GM19035 (cell line): ENCODE data around the gene CD180.
"Not testable (repeated sequence)": the region's sequence is repeated elsewhere in the genome, so short reads cannot be mapped to it uniquely, and the experiment has no call there.

Experiments
- ATAC-seq: cut with Tn5 transposase; IDR thresholded peaks from one replicate; pipeline ENCODE4 v1.9.1; 2021; ENCODE audit not compliant: unreplicated experiment

Gene CD180

DNA sequence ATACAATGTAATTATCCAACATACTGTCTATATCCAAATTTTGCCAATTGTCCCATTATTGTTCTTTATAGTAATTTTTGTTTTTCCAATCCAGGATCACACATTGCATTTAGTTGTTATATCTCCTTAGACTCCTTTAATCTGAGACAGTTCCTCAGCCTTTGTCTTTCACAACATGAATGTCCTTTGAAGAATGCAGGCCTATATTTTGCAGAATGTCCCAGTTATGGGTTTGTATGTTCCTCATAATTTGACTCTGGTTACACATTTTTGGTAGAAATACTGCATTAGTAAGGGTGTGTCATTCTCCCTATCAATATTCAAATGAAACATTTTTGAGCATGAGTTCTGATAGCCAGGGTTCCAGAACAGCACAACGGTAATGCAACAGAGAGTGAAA lies 6.7 kb downstream of the CD180 start:
- ATAC-seq: no peak

DNA sequence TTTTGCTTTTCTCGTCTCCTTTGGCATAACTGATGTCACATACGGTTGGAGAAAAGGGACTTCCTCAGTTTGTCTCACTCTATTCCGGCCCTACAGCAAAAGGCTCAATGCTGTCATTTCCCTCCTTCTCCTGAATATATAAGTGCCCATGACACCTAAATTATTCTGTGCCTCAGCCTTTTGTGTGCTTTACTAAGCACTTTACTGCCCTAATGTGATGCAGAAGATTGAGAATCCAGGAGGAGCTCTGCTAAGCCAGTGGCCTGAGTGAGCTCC lies 7.6 kb downstream of the CD180 start:
- no peak for ATAC-seq

DNA sequence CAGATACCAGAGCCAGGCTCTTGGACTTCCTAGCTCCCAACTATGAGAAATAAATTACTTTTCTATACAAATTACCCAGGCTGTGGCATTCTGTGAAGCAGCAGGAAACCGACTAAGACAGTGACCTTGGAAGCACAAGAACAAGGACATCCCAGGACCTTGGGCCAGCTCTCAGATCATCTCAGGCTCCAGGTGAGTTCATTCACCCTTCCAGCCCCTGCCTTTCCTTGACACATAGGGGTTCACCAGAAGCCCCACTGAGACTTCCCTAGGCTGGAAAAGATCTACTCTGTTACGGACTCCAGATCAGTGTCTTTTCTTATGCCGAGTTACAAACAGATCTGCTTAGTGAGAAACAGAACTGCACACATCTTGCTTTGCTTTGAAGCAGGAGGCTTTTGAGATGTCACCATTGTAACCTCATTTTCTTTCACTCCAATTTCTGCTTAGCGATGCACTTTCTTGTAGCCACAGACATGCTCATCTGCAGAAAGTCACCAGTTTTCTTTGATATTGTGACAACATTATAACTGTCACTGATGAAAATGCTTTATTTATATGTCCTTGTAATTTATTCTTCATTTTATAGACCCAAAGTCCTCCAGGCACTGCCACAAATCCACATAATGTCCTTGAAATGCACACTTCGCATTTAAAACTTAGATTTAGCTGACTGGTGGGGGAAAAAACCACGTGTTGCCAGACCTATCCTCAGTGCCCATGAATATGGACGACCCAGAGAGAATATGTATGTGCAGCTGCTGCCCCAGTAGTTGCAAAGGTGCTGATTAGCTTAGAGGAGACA lies 8.1 kb downstream of the CD180 start:
- no peak for ATAC-seq

DNA sequence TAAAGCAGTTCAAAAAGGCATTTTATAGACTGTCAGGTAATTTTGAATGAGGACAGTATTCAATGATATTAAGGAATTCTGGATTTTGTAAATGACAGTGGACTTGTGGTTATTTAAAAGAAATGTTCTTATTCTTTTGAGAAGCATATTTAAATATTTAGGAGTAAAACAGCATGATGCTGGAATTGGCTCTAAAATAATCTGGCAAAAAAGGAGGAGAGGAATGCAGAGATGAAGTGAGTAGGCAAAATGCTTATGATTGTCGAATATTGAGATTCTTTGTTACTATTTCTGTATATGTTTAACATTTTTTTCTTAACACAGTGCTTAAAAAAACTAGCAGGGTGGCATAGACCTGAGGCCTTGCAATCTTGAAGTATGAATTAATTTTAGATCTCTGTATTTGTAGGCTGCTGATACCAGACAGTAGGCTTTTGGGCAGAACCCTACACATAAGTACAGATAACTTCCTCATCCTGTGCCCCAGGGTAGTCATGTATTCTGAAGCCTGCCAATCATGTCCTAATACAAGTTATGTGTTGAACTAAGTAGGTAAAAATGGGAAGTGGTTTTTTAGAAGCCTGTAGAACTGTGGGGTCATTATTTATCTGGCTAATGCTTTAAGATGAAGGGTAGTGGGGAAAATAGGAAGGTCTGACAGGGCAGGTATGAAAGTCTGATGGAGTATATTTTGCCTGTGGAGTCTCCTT lies 9.4 kb downstream of the CD180 start:
- no peak for ATAC-seq

DNA sequence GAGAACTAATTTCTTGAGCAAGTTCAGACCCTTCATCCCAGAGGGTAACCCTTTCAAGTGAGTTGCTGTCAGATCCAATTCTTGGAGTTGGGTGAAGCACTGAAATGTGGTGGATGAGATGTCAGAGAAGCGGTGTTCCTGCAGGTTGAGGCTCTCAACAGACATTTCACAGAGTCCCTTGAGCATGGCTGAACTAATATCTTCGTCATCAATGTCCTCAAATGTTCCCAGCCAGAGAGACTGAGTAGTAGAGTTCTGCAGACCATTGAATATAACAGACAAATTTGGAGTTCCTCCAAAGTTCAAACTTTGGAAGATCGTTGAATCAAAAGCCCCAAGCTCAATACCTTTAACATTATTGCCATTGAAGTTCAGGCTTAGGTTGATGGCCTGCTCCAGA lies 12.7 kb downstream of the CD180 start:
- ATAC-seq: no peak

DNA sequence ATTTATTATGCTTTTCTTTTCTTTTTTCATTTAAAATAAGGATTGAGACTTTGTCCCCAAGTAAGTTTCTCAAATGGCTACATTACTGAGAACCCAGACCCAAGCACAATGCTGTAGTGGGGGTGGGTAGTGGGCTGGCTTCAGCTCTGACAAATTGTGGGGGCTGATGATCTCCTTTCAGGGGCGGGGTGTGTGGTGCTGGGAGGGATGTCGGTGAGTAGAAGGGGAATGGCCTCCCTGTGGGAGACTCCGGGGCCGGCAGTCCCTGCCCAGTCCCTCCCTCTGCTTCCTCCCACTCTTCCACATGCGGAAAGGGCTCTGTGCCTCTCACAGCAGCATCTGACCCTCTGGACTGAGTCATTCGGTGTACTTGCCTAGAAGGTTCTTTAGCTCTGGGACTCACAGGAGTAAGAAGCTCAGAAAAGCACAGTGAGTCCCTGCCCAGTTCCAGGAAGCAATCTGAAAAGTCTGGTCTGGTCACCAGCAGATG lies 14.3 kb downstream of the CD180 start:
- no peak for ATAC-seq

DNA sequence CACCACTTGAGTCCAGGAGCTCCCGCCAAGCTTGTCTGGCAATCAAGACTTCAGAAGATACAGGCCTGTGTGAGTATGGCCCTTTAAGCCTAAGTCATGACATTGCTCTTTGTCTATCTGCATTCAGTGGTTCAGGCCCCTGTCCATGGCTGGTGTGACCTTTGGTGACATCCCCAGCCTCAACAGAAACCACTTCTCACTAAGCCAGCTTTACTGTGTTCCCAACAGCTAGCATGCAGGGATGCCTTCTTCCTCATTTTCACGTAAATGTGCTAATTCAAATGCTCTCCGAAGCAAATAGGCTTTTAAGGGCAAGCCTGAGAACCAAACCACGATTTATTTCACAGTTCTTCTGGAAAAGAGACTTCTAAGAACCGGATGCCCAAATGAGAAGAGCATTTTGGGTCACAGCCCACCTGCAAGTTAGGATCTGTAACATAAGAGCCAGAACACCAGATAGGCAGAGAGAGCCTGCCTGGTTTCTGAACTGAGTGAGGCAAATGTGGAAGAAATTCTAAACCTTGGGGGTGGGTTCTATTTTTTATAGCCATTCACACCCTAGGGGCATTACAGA lies 14.9 kb downstream of the CD180 start:
- ATAC-seq: no peak

DNA sequence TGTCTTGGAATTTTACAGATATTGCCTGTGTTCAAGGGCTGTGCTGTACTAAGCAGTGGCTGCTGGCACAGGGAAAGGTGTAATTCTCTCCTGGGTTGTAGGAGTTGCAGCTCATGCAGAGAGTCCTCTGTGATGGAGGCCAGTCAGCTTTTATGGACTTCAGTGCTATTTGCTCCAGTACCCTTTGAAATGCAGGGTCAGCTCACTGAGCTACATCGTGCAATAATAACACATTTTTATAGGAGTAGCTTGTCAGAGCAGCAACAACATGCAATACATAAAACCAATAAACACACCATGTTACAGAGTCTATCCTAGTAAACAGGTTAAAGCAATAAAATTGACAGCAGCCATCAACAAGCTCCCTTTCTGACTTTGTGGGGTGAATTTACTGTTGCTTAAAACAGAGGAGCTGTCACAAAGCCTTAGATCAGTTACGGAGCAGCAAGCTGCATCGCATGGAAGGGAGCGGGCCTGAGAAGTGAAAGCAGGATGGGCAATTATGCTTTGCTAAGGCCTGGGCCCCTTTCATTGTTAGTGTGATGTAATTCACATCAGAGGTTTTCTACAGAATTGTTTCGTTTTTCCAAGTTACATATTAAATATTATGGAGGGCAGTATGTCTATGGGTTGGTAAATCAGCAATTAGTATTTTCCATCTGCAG lies 16.8 kb downstream of the CD180 start:
- ATAC-seq: no peak

DNA sequence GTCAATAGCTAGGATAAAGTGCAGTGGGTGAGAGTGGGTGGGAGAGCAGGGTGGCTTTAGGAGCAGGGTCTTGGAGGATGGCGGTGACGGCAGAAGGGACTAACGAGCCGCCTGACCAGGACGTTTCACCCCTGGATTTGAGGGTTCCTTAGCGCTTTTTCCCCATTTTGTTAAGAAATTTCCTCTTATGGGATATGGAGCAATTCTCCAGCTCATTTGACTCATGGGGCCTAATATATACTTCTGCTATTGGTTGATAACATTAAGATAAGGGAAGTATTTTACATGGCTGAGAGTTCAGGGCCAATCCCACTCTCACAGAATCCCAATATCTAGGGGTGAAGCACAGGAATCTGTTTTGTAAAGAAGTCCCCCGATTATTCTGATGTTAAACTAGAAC lies 17.6 kb downstream of the CD180 start:
- ATAC-seq: no peak

DNA sequence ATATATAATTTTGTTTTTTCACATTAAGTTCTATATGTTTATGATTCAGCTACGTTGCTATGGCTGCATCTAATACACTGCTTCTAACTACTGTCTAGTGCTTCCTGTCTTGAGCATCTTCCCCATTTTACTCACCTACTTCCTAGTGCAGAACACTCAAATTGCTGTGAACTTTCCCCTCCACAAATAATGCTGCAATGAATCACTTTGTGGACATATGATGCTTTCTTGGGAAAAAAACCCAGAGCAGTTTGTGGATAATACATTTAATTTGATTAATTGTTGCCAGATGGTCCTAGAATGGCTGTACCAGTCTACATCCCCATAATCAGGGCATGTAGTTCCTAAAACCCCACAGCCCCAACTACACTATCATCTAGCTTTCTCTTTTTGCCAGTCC lies 18.5 kb downstream of the CD180 start:
- ATAC-seq: no peak

DNA sequence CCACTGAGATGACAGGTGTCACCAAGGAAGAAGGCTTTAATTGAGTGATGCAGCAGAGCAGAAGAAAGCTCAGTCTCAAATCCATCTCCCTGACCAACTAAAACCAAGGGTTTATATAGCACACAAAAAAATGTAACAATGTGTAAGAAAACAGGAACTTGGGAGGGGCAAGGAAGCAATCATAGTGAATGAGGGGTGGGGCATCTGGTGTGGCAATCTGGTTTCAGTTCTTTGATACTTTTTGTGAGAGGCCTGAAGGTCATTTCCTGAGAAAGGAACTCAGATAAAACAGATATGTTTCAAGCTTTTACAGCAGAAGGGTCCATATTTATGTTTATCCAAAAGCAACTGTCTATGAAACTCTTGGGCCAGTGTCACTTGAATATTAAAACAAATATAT lies 19.7 kb downstream of the CD180 start:
- no peak for ATAC-seq

DNA sequence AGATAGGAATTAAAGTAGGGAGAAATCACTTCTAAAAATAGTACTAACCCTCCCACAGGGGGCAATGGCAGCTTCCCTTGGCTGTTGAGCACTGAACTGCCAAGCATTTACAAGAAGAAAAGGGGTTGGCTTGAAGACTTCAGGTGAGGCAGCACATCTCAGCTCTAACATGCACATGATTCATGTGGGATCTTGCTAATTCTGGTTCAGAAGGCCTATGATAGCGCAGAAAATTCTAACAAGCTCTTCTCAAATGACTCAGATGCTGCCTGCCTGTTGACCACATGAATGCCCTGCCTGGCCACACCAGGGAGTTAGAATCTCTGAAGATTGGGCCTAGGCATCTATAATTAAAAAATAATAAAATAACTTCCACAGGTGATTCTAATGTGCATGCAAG lies 22.6 kb downstream of the CD180 start:
- no peak for ATAC-seq

DNA sequence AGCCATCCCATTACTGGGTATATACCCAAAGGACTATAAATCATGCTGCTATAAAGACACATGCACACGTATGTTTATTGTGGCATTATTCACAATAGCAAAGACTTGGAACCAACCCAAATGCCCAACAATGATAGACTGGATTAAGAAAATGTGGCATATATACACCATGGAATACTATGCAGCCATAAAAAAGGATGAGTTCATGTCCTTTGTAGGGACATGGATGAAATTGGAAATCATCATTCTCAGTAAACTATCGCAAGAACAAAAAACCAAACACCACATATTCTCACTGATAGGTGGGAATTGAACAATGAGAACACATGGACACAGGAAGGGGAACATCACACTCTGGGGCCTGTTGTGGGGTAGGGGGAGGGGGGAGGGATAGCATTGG lies 23.2 kb downstream of the CD180 start:
- not testable (repeated sequence) for ATAC-seq

DNA sequence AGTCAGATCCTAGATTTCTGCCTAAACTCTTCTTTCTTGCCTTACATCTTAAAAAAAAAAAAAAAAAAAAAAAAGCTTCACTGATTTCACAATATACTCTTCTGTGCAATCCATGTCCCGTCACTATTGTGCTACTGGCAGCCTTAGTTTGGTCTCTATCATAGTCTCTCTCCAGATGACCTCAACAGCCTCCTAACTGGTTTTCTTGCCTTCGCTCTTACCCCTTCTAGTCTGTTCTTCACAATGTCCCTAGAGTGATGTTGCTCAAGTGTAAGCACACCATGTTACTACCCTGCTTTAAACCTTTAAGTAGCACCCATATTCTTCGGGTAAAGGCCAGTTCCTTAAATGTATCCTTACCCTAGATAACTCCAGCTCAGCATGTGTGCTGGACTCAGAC lies 25.8 kb downstream of the CD180 start:
- no peak for ATAC-seq

DNA sequence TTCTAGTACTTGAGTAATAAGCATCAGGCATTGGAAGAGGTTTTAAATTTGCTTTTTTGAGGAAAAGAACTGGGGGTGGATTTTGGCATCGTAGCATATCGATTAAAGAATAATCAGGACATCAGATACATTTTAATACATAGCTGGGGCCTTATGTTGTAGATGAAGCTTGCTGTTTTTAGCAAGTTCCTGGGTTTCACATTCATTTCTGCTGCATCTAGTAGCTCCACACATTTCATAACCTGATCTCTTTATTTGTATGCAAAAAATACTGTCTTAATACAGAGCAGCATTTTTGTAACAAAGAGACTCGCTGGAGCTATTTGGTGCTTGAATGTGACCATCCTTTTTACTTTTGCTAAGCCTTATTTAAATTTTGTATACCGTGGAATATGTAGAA lies 28.5 kb downstream of the CD180 start:
- no peak for ATAC-seq

DNA sequence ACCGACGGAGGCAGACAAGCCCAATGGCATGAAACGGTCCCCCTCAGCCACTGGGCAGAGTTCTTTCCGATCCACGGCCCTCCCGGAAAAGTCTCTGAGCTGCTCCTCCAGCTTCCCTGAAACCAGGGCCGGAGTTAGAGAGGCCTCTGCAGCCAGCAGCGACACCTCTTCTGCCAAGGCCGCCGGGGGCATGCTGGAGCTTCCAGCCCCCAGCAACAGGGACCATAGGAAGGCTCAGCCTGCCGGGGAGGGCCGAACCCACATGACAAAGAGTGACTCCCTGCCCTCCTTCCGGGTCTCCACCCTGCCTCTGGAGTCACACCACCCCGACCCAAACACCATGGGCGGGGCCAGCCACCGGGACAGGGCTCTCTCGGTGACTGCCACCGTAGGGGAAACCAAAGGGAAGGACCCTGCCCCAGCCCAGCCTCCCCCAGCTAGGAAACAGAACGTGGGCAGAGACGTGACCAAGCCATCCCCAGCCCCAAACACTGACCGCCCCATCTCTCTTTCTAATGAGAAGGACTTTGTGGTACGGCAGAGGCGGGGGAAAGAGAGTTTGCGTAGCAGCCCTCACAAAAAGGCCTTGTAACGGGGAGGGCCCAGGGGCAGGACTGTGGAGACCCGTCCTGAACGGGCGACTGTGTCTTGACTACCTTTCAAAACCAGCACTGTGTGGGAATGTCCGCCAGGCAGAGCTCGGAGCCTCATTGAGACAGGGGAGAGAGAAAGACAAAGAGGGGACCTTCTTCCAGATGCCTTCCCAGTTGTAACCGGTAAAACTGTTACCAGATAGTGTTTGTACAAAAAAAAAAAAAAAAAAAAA lies 29.9 kb downstream of the CD180 start:
- peak; percentile 51 for ATAC-seq

DNA sequence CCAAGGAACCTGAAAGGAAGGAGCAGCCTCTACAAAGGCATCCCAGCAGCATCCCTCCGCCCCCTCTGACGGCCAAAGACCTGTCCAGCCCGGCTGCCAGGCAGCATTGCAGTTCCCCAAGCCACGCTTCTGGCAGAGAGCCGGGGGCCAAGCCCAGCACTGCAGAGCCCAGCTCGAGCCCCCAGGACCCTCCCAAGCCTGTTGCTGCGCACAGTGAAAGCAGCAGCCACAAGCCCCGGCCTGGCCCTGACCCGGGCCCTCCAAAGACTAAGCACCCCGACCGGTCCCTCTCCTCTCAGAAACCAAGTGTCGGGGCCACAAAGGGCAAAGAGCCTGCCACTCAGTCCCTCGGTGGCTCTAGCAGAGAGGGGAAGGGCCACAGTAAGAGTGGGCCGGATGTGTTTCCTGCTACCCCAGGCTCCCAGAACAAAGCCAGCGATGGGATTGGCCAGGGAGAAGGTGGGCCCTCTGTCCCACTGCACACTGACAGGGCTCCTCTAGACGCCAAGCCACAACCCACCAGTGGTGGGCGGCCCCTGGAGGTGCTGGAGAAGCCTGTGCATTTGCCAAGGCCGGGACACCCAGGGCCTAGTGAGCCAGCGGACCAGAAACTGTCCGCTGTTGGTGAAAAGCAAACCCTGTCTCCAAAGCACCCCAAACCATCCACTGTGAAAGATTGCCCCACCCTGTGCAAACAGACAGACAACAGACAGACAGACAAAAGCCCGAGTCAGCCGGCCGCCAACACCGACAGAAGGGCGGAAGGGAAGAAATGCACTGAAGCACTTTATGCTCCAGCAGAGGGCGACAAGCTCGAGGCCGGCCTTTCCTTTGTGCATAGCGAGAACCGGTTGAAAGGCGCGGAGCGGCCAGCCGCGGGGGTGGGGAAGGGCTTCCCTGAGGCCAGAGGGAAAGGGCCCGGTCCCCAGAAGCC lies 30.8 kb downstream of the CD180 start:
- peak; percentile 94 for ATAC-seq

DNA sequence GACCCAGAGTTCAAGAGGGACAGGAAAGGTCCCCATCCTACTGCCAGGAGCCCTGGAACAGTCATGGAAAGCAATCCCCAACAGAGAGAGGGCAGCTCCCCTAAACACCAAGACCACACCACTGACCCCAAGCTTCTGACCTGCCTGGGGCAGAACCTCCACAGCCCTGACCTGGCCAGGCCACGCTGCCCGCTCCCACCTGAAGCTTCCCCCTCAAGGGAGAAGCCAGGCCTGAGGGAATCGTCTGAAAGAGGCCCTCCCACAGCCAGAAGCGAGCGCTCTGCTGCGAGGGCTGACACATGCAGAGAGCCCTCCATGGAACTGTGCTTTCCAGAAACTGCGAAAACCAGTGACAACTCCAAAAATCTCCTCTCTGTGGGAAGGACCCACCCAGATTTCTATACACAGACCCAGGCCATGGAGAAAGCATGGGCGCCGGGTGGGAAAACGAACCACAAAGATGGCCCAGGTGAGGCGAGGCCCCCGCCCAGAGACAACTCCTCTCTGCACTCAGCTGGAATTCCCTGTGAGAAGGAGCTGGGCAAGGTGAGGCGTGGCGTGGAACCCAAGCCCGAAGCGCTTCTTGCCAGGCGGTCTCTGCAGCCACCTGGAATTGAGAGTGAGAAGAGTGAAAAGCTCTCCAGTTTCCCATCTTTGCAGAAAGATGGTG lies 31.6 kb downstream of the CD180 start:
- ATAC-seq: no peak

DNA sequence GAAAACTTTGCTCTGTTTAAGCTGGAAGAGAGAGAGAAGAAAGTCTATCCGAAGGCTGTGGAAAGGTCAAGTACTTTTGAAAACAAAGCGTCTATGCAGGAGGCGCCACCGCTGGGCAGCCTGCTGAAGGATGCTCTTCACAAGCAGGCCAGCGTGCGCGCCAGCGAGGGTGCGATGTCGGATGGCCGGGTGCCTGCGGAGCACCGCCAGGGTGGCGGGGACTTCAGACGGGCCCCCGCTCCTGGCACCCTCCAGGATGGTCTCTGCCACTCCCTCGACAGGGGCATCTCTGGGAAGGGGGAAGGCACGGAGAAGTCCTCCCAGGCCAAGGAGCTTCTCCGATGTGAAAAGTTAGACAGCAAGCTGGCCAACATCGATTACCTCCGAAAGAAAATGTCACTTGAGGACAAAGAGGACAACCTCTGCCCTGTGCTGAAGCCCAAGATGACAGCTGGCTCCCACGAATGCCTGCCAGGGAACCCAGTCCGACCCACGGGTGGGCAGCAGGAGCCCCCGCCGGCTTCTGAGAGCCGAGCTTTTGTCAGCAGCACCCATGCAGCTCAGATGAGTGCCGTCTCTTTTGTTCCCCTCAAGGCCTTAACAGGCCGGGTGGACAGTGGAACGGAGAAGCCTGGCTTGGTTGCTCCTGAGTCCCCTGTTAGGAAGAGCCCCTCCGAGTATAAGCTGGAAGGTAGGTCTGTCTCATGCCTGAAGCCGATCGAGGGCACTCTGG lies 32.6 kb downstream of the CD180 start:
- no peak for ATAC-seq
